ENCODE results near the gene KCNQ1OT1. TPM values are rescaled to one million over a fixed set of nuclear protein-coding genes. Genes with fewer than 3 reads are reported as not detected.

Gene KCNQ1OT1
- total RNA-seq, 1 donor from 2014 or later, result 2.3 TPM

GRCh38 chr11:2671748-2672147 lies 28.0 kb downstream of the KCNQ1OT1 start:
- Mint-ChIP-seq H3K9me3 (peaks cover 5% of the 10 kb centered on the region), H3K4me1 (peaks cover 4% of the 10 kb centered on the region), H3K27ac (no peak overlapping the region), H3K36me3 (peaks cover 17% of the 10 kb centered on the region), H3K27me3 (ENCODE audit: insufficient read depth, low read depth) (peaks cover 10% of the 10 kb centered on the region), H3K4me3 (no peak overlapping the region)
- Histone ChIP-seq H2AFZ (replicated peaks) (no peak overlapping the region), H3K27ac (no peak overlapping the region), H3K4me2 (no peak overlapping the region), H3K79me2 (ENCODE audit: low read depth) (no peaks in the 10 kb centered on the region), H3K4me3 (no peak overlapping the region), H3K9me3 (ENCODE audit: low read depth) (no peaks in the 10 kb centered on the region), H3K27me3 (no peaks in the 10 kb centered on the region), H3K9ac (no peak overlapping the region), H3K4me1 (peaks cover 22% of the 10 kb centered on the region), H3F3A (ENCODE audit: low read depth) (no peaks in the 10 kb centered on the region), H3K36me3 (no peaks in the 10 kb centered on the region), H4K20me1 (ENCODE audit: low read depth) (peaks cover 12% of the 10 kb centered on the region)
- DNase-seq (ENCODE audit: low spot score), result no peak
- TF ChIP-seq CTCF (IDR thresholded peaks at IDR 0.05), result no peak
- no peak for TF ChIP-seq EZH2 (IDR thresholded peaks at IDR 0.05)
- no peak for TF ChIP-seq EZH2phosphoT487 (IDR thresholded peaks at IDR 0.05)

- DNase-seq (ENCODE audit: low spot score), result no peak
- no peak overlapping the region for H3K4me3 ChIP-seq
- H3K27ac Mint-ChIP-seq, result no peak overlapping the region
These were observed 29.2 kb downstream of the KCNQ1OT1 start for GRCh38 chr11:2670541-2671100.

GRCh38 chr11:2669634-2670469 lies 29.9 kb downstream of the KCNQ1OT1 start:
- no peaks in the 10 kb centered on the region for H4K20me1 ChIP-seq (ENCODE audit: low read depth)
- TF ChIP-seq EZH2phosphoT487 (IDR thresholded peaks at IDR 0.05) (no peak), EZH2 (IDR thresholded peaks at IDR 0.05) (no peak), CTCF (IDR thresholded peaks at IDR 0.05) (no peak)
- H3K4me2 ChIP-seq, result no peak overlapping the region
- no peak for DNase-seq (ENCODE audit: low spot score)
- H3K9ac ChIP-seq, result no peak overlapping the region
- no peaks in the 10 kb centered on the region for H3K79me2 ChIP-seq (ENCODE audit: low read depth)
- H3K27me3 Mint-ChIP-seq (ENCODE audit: insufficient read depth, low read depth), result peaks cover 13% of the 10 kb centered on the region
- H3K27ac ChIP-seq, result no peak overlapping the region
- peaks cover 17% of the 10 kb centered on the region for H3K36me3 Mint-ChIP-seq
- peaks cover 5% of the 10 kb centered on the region for H3K9me3 Mint-ChIP-seq
- no peaks in the 10 kb centered on the region for H3F3A ChIP-seq (ENCODE audit: low read depth)
- no peaks in the 10 kb centered on the region for H3K36me3 ChIP-seq
- H2AFZ ChIP-seq (replicated peaks), result no peak overlapping the region
- peaks cover 14% of the 10 kb centered on the region for H3K4me1 ChIP-seq
- H3K9me3 ChIP-seq (ENCODE audit: low read depth), result no peaks in the 10 kb centered on the region
- H3K27ac Mint-ChIP-seq, result peak overlapping the region; percentile 72
- no peak overlapping the region for H3K4me3 Mint-ChIP-seq
- no peaks in the 10 kb centered on the region for H3K27me3 ChIP-seq
- H3K4me1 Mint-ChIP-seq, result peaks cover 3% of the 10 kb centered on the region
- H3K4me3 ChIP-seq, result no peak overlapping the region

More at GRCh38 chr11:2670541-2671100, 29.2 kb downstream of the KCNQ1OT1 start:
- Histone ChIP-seq H3K9ac (no peak overlapping the region), H3K79me2 (ENCODE audit: low read depth) (no peaks in the 10 kb centered on the region), H3K9me3 (ENCODE audit: low read depth) (no peaks in the 10 kb centered on the region), H3K27ac (no peak overlapping the region), H3K27me3 (no peaks in the 10 kb centered on the region), H2AFZ (replicated peaks) (no peak overlapping the region), H3K4me2 (no peak overlapping the region), H4K20me1 (ENCODE audit: low read depth) (peaks cover 2% of the 10 kb centered on the region), H3K36me3 (no peaks in the 10 kb centered on the region), H3F3A (ENCODE audit: low read depth) (no peaks in the 10 kb centered on the region), H3K4me1 (peaks cover 22% of the 10 kb centered on the region)
- H3K4me1 Mint-ChIP-seq, result peaks cover 4% of the 10 kb centered on the region
- H3K36me3 Mint-ChIP-seq, result peaks cover 17% of the 10 kb centered on the region
- H3K9me3 Mint-ChIP-seq, result peaks cover 5% of the 10 kb centered on the region
- H3K4me3 Mint-ChIP-seq, result peak overlapping the region; percentile 34
- peaks cover 13% of the 10 kb centered on the region for H3K27me3 Mint-ChIP-seq (ENCODE audit: insufficient read depth, low read depth)
- no peak for TF ChIP-seq EZH2 (IDR thresholded peaks at IDR 0.05)
- no peak for TF ChIP-seq CTCF (IDR thresholded peaks at IDR 0.05)
- no peak for TF ChIP-seq EZH2phosphoT487 (IDR thresholded peaks at IDR 0.05)
